Spleen (tissue), 7 donors: ENCODE measurements around the gene DLG2.

Experiments used
- POLR2A ChIP-seq, 3 donors: fragments of 450-650 bp; IDR thresholded peaks; one replicate each; pipeline ENCODE4 v1.5.1; 2017; ENCODE audit warnings: antibody characterized with exemption in 3 of 3, mild to moderate bottlenecking in 1 of 3
- TF ChIP-seq, protein P1 (sequence below), 11 experiments: fragments of 200-600 bp in 7 of 11; fragments of 450-650 bp in 4 of 11; sonication (generic) in 4 of 11; IDR thresholded peaks in 8 of 11; conservative IDR thresholded peaks in 3 of 11; 1 replicate in 7 of 11; 2 replicates in 4 of 11; pipeline versions ENCODE4 v1.4.0 to v1.8.0; 2016 to 2021; ENCODE audit warnings: antibody characterized with exemption in 11 of 11, inconsistent platforms in 4 of 11, mild to moderate bottlenecking in 1 of 11
- donor health status: DM: no; HTN: no; CAD: no; lungs with moderate emphysema.
- donor health status: DM: no; HTN: no; CAD: no.
- donor health status: DM: no; HTN: no; CAD: no.

DNA sequence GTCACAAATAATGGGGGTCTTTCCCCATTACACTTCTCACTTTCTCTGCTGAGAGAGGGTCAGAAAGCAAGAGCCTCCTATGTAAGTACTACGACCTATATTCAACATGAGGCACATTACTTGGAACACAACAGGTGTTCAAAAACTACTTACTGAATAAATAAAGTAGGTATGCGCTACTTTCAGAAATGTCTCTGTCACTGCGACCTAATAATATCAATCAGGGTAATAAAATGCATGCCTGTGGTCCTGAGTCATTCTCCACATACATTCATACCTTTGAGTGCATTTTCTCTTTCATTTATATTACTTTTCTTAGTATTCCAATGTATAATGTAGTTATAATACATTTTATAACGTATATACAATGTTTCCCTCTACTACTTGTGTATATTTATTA, 838.9 kb downstream of the DLG2 start:
- TF ChIP-seq, protein P1, sequence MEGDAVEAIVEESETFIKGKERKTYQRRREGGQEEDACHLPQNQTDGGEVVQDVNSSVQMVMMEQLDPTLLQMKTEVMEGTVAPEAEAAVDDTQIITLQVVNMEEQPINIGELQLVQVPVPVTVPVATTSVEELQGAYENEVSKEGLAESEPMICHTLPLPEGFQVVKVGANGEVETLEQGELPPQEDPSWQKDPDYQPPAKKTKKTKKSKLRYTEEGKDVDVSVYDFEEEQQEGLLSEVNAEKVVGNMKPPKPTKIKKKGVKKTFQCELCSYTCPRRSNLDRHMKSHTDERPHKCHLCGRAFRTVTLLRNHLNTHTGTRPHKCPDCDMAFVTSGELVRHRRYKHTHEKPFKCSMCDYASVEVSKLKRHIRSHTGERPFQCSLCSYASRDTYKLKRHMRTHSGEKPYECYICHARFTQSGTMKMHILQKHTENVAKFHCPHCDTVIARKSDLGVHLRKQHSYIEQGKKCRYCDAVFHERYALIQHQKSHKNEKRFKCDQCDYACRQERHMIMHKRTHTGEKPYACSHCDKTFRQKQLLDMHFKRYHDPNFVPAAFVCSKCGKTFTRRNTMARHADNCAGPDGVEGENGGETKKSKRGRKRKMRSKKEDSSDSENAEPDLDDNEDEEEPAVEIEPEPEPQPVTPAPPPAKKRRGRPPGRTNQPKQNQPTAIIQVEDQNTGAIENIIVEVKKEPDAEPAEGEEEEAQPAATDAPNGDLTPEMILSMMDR (IDR thresholded peaks at IDR 0.05 in 8 of 11, conservative IDR thresholded peaks at IDR 0.05 in 3 of 11): no peak
- no peak for TF ChIP-seq POLR2A (IDR thresholded peaks at IDR 0.05)
